Measurements from ENCODE around the gene HDAC7.
A peak's percentile ranks its signal among the peaks of the same experiment; 100 is the strongest.

Gene HDAC7

GRCh38 chr12:47783821-47784819, 35.6 kb downstream of the HDAC7 start:
- no peak overlapping the region for H3K4me3 ChIP-seq (ENCODE audit: low read depth, low read length)
- DNase-seq (ENCODE audit: low read depth): no peak
- TF ChIP-seq CTCF (IDR thresholded peaks at IDR 0.05; ENCODE audit: control insufficient read depth, extremely low read depth, insufficient read depth): no peak

DNA sequence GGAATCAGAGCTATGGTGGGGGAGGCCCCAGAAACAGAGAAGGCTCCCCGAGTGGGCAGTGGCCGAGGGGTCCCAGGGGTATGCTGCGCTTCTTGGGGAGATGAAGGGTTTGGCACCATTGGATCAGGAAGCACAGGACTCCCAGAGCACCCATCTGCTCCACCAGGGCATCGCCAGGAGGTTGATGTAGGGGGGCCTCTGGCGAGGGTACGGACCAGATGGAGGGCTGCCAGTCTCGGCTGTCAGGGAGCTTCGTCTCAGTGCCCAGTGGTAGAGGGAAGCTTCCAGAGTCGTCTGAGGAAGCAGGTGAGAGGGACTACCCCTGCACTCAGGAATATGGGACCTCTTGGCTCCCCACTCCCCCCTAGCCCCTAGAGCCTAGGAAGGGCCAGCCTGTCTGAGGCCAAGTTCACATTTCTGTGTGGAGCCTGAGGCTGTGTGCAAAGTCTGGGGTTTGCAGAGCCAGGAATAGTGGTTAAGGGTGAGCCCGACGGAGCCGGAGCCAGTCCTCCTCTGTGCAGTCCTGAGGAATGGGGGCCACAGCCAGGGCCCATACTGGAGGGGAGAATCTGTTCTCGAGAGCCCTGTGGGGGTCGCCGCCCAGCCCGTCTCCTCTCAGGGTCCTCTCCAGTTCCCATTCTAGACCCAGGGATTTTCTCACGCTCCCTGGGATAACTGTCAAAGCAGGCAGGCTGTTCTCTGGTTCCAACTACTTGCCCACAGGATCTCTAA, 36.5 kb downstream of the HDAC7 start:
- TF ChIP-seq CTCF (IDR thresholded peaks at IDR 0.05; ENCODE audit: control insufficient read depth, extremely low read depth, insufficient read depth): no peak
- H3K4me3 ChIP-seq (ENCODE audit: low read depth, low read length): no peak overlapping the region
- DNase-seq (ENCODE audit: low read depth): no peak

GRCh38 chr12:47782372-47782770, 37.3 kb downstream of the HDAC7 start:
- H3K4me3 ChIP-seq (ENCODE audit: low read depth, low read length): no peak overlapping the region
- DNase-seq (ENCODE audit: low read depth): no peak
- no peak for TF ChIP-seq CTCF (IDR thresholded peaks at IDR 0.05; ENCODE audit: control insufficient read depth, extremely low read depth, insufficient read depth)

DNA sequence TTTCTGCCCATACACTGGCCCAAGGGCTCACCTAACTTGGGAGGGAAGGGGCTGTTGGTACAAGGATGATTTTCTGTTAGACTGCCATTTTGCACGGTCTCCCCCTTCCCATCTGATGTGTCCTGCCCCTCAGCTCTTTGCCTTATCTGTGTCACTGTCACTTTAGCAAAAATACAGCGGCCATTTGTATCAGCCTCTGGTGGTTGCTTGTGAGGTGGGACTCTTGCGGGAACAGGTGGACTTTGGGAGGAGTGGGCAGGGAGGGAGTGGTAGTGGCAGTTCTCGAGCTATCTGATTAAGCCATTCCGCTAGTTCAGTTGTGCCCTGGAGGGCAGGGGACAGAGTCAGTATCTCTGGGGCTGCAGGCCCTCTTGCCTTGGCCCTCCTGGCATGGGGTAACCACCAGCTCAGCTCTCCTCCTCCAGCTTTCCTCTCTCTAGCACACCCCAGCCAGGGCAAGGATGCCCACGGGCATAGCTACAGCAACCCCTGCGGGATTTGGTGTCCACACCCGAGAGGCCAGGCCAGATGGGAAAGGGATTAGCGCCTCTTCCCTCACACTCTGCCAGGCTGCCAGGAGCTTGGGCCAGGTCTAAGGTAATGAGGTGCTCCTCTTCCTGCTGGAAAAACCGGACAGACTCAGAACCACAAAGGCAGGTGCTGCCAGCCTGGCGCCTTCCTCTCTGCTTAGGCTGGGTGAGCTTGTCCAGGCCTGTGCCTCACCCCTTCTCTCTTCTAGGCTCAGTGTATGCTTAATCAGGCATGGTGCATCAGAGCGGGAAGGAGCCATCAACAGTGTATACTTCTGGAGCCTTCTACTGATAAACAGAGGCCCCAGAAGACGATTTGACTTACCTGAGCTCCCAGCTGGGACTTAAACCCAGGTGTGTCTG, 38.0 kb downstream of the HDAC7 start:
- no peak for TF ChIP-seq CTCF (IDR thresholded peaks at IDR 0.05; ENCODE audit: control insufficient read depth, extremely low read depth, insufficient read depth)
- peak; percentile 47 for DNase-seq (ENCODE audit: low read depth)
- no peak overlapping the region for H3K4me3 ChIP-seq (ENCODE audit: low read depth, low read length)

- no peak overlapping the region for H3K4me3 ChIP-seq (ENCODE audit: low read depth, low read length)
- DNase-seq (ENCODE audit: low read depth): no peak
- no peak for TF ChIP-seq CTCF (IDR thresholded peaks at IDR 0.05; ENCODE audit: control insufficient read depth, extremely low read depth, insufficient read depth)
Measured at GRCh38 chr12:47779943-47780504, 39.7 kb downstream of the HDAC7 start.

DNA sequence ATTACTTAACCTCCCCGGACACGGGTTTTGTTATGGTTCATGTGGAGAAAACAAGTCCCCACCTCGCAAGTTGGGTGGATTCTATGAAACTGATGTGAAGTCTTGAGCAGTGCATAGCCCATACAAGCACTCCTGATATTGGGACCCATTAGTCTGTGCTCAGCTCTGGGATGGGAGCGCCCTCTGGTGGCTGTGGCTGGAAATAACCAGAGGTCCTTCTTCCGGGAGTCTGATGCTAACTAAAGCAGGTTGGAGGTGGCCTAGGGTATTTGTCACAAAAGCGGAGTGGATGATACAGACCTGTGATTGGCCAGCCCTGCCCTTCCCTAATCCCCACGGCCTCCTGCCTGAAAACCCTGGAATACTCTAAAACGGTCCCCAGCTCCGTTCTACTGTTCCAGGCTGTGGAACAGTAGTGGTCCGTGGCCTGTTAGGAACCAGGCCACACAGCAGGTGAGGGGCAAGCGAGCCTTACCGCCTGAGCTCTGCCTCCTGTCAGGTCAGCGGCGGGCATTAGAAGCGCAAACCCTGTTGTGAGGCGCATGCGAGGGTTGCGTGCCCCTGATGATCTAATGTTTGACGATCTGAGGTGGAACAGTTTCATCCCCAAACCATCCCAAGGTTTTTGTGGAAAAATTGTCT, 40.3 kb downstream of the HDAC7 start:
- peak; percentile 36 for DNase-seq (ENCODE audit: low read depth)
- no peak overlapping the region for H3K4me3 ChIP-seq (ENCODE audit: low read depth, low read length)
- peak; percentile 94 for TF ChIP-seq CTCF (IDR thresholded peaks at IDR 0.05; ENCODE audit: control insufficient read depth, extremely low read depth, insufficient read depth)
